Neural cell (in vitro differentiated cells): Measurements from ENCODE around the gene SPECC1.

ENCODE experiments used
- CTCF ChIP-seq: fragments of 450-650 bp; IDR thresholded peaks from 2 replicates; pipeline ENCODE4 v1.5.1; 2014; ENCODE audit warnings: antibody characterized with exemption, mild to moderate bottlenecking, moderate library complexity; ENCODE audit not compliant: poor library complexity, severe bottlenecking
- POLR2AphosphoS5 ChIP-seq: IDR thresholded peaks from 2 replicates; pipeline ENCODE4 v1.6.1; 2012
- RAD21 ChIP-seq: fragments of 450-650 bp; conservative IDR thresholded peaks from 2 replicates; pipeline ENCODE4 v1.6.1; 2014; ENCODE audit warnings: antibody characterized with exemption, mild to moderate bottlenecking, moderate library complexity

GRCh38 chr17:20085283-20085845 is 76.2 kb downstream of the SPECC1 start:
- TF ChIP-seq CTCF (peak; percentile 32), POLR2AphosphoS5 (no peak), RAD21 (no peak)
